Dendritic cell treated with granulocyte-macrophage colony-stimulating factor and Interleukin-4, amounts not matched to agents 40 ng/mL and 50 ng/mL, for 4 days (primary cell): ENCODE data around the gene CTNND2.

Experiments
- H3K27ac Mint-ChIP-seq: one replicate; pipeline ENCODE4 v1.8.0; 2022; ENCODE audit warnings: mild to moderate bottlenecking, mixed read lengths
- H3K27me3 Mint-ChIP-seq: one replicate; pipeline ENCODE4 v1.8.0; 2022; ENCODE audit warnings: mild to moderate bottlenecking, mixed read lengths
- H3K36me3 Mint-ChIP-seq: one replicate; pipeline ENCODE4 v1.8.0; 2022; ENCODE audit warnings: low read depth, mixed read lengths
- H3K4me1 Mint-ChIP-seq: one replicate; pipeline ENCODE4 v1.8.0; 2022; ENCODE audit warnings: low read depth, mixed read lengths
- H3K4me3 Mint-ChIP-seq: one replicate; pipeline ENCODE4 v1.8.0; 2022; ENCODE audit warnings: mild to moderate bottlenecking, moderate library complexity, mixed read lengths
- H3K9me3 Mint-ChIP-seq: one replicate; pipeline ENCODE4 v1.8.0; 2022; ENCODE audit warnings: mixed read lengths
- intact Hi-C: fragments of 100-400 bp; cut with micrococcal nuclease; formaldehyde crosslinking; loops from one replicate; pipeline ENCODE4 v1.15.0; 2022

The CTNND2 gene

DNA sequence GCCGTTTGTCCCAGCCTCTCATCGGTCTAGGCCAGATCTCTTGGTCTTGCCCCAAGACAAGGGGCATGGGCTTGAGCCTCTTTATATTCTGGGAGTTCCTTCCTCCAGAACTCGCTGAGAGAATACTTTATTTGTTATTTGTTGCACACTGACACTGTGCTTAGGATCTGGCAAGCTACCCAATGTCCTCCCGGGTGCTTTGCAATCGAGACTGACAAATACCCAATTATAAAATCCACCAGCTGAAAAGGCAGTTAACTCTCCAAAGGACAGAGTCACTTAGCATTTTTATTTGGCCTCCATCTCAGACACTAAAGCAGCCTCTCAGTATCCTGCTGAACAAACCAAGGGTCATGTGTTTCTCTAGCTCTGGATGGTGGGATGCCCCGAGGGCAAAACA, 643.0 kb downstream of the CTNND2 start:
- intact Hi-C loops = no loop called here
- Mint-ChIP-seq H3K4me1 (no peaks in the 10 kb centered on the region), H3K4me3 (no peak overlapping the region), H3K9me3 (no peaks in the 10 kb centered on the region), H3K27me3 (no peaks in the 10 kb centered on the region), H3K36me3 (no peaks in the 10 kb centered on the region), H3K27ac (no peak overlapping the region)

DNA sequence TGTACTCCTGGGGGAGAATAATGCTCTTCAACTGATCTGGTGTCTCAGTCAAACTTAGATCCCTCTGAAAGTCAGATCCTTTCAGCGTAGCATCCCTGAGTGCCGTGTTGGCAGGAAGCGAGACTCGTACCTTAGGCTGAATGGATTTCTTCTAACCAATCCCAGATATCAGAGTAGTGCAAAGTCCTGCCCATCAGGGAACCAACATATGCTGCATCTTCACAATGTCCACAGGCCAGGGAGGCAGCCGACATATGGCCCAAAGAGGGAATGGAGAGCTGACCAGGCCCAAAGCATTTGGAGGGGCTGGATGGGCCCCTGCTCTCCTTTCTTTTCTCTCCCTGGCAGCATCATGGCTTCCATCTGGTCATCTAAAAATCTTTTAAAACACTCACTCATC, 646.2 kb downstream of the CTNND2 start:
- H3K27me3 Mint-ChIP-seq = no peaks in the 10 kb centered on the region
- no peak overlapping the region for H3K4me3 Mint-ChIP-seq
- intact Hi-C loops = no loop called here
- H3K27ac Mint-ChIP-seq = no peak overlapping the region
- no peaks in the 10 kb centered on the region for H3K9me3 Mint-ChIP-seq
- no peaks in the 10 kb centered on the region for H3K4me1 Mint-ChIP-seq
- no peaks in the 10 kb centered on the region for H3K36me3 Mint-ChIP-seq

DNA sequence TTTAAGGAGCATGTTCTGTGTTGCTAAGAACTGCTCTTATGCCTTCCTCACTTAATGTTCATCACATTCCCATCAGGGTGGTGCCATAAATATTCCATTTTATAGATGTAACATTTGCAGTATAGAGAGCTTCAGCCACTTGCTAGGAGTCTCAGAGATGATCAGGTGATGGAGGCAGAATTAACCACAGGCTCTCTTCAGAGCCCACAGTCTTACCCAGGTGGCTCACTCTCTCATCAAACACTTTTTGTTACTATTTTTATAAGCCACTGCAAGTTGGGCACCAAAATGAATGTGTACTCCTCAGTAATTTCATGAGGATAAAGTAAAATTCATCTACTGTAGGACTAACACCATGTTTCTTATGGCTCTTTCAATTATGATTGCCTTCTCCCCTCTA, 651.7 kb downstream of the CTNND2 start:
- Mint-ChIP-seq H3K4me1 (no peaks in the 10 kb centered on the region), H3K4me3 (no peak overlapping the region)

GRCh38 chr5:11252075-11252474, 652.2 kb downstream of the CTNND2 start:
- no peak overlapping the region for H3K27ac Mint-ChIP-seq
- H3K4me1 Mint-ChIP-seq = no peaks in the 10 kb centered on the region
- no peak overlapping the region for H3K4me3 Mint-ChIP-seq
- no peaks in the 10 kb centered on the region for H3K9me3 Mint-ChIP-seq
- intact Hi-C loops = no loop called here
- H3K27me3 Mint-ChIP-seq = no peaks in the 10 kb centered on the region
- no peaks in the 10 kb centered on the region for H3K36me3 Mint-ChIP-seq

More for the DNA sequence above, 651.7 kb downstream of the CTNND2 start:
- no peaks in the 10 kb centered on the region for H3K9me3 Mint-ChIP-seq
- H3K36me3 Mint-ChIP-seq = no peaks in the 10 kb centered on the region
- no peaks in the 10 kb centered on the region for H3K27me3 Mint-ChIP-seq
- intact Hi-C loops = no loop called here
- no peak overlapping the region for H3K27ac Mint-ChIP-seq

- no peak overlapping the region for H3K27ac Mint-ChIP-seq
- H3K4me3 Mint-ChIP-seq = no peak overlapping the region
- H3K4me1 Mint-ChIP-seq = no peaks in the 10 kb centered on the region
- H3K36me3 Mint-ChIP-seq = no peaks in the 10 kb centered on the region
- H3K27me3 Mint-ChIP-seq = no peaks in the 10 kb centered on the region
- intact Hi-C loops = no loop called here
- H3K9me3 Mint-ChIP-seq = no peaks in the 10 kb centered on the region
These were observed 653.0 kb downstream of the CTNND2 start for GRCh38 chr5:11251247-11251646.

DNA sequence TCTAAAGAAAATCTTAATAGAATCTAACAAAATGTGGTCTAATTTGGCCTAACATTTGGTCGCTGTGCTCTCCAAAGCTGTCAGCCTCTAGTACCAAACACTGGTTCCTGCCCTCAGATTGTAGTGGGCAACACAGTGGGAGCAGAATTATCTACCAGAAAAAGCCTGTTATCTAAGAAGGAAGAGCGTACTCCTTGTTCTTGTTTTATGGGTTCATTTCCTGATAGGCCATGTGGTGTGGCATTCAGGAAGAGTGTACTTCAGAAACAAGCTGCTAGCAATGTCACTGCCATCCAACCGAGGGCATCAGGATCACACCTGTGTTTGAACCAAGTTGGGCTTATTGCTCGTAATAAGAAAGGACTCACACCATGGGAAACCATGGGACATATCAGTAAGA, 655.3 kb downstream of the CTNND2 start:
- H3K27me3 Mint-ChIP-seq = no peaks in the 10 kb centered on the region
- H3K36me3 Mint-ChIP-seq = no peaks in the 10 kb centered on the region
- H3K4me1 Mint-ChIP-seq = no peaks in the 10 kb centered on the region
- no peak overlapping the region for H3K27ac Mint-ChIP-seq
- H3K9me3 Mint-ChIP-seq = no peaks in the 10 kb centered on the region
- intact Hi-C loops = no loop called here
- no peak overlapping the region for H3K4me3 Mint-ChIP-seq

GRCh38 chr5:11247224-11247623, 657.0 kb downstream of the CTNND2 start:
- H3K4me3 Mint-ChIP-seq = no peak overlapping the region
- H3K36me3 Mint-ChIP-seq = no peaks in the 10 kb centered on the region
- no peaks in the 10 kb centered on the region for H3K4me1 Mint-ChIP-seq
- H3K27me3 Mint-ChIP-seq = no peaks in the 10 kb centered on the region
- intact Hi-C loops = no loop called here
- H3K9me3 Mint-ChIP-seq = no peaks in the 10 kb centered on the region
- H3K27ac Mint-ChIP-seq = no peak overlapping the region

DNA sequence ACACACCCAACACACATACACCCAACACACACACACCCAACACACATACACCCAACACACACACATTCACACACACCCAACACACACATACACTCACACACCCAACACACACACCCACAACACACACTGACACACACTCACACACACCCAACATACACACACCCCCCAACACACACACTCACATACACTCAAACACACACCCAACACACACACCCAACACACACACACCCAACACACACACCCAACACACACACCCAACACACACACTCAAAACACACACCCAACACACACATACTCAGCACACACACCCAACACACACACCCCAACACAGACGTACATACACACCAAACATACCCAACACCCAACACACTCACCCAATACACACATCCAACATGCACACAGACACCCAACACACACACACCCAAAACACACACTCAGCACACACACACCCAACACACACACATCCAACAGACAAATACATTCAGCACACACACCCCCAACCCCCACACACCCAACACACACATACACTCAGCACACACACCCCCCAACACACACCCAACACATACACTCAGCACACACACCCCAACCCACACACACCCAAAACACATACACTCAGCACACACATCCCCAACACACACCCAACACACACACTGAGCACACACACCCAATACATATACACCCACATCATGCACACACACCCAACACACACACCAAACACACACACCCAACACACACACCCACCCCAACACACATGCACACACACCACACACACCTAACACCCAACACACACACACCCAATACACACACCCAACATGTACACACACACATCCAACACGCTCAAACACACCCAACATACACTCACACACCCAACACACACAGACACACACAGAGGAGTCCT, 663.7 kb downstream of the CTNND2 start:
- intact Hi-C loops = no loop called here
- no peaks in the 10 kb centered on the region for H3K36me3 Mint-ChIP-seq
- peaks cover 13% of the 10 kb centered on the region for H3K9me3 Mint-ChIP-seq
- H3K4me3 Mint-ChIP-seq = no peak overlapping the region
- no peaks in the 10 kb centered on the region for H3K27me3 Mint-ChIP-seq
- no peaks in the 10 kb centered on the region for H3K4me1 Mint-ChIP-seq
- H3K27ac Mint-ChIP-seq = no peak overlapping the region

DNA sequence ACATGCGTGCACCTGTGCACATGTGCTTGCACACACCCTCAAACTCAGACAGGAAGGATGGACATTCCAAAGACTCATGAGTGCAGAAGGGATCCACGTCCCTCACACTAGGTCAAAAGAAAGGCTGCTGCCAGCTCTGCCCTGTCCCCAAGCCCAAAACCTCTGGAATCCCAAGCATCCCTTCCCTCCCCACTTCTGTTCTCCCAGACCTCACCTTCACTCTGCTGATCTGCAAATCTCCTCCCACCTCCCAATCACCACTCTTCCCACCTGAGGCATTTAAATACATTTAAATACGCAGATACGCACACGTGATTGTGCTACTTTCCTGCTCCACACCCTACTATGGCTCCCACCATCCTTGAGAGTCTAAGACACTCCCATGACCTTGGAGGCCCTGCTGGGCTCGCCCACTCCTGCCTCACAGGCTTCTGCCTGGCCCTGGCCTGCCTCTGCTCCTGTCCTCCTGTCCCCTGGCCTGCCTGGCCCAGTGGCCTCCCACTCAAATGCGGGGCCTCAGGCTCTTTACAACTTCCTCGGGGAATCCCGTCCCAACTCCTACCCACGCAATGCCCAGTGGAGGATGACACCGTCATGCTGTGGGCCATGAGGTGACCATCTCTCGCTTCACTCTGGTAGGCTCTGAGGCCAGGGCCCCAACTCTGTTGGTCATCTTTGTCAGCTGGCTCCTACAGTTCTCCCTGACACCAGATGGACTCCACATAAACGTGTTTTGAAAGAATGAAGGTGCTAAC, 664.8 kb downstream of the CTNND2 start:
- Mint-ChIP-seq H3K27me3 (no peaks in the 10 kb centered on the region), H3K9me3 (peaks cover 13% of the 10 kb centered on the region), H3K4me3 (no peak overlapping the region), H3K27ac (no peak overlapping the region), H3K36me3 (no peaks in the 10 kb centered on the region), H3K4me1 (peaks cover 6% of the 10 kb centered on the region)
- intact Hi-C loops = no loop called here

DNA sequence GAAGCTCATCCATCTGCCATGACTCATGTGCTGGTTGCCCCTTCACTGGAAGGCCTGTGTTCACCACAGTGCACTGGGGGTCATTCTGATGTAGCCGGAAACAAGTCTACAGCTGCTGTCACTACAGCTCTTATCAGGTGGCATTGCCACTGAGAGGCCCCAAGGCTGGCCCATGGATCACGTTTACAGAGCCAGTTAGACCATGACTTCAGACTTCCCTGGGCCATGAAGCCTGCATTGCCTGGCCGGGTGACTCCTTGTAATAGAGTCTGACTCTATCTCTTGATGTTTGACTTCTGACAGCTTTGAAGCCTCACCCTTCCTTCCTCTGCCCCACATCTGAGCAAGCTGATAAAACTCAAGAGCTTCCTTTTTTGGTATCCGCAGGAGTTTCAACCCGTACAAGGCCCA, 669.7 kb downstream of the CTNND2 start:
- intact Hi-C loops = no loop called here
- Mint-ChIP-seq H3K9me3 (peaks cover 27% of the 10 kb centered on the region), H3K4me3 (no peak overlapping the region), H3K4me1 (peaks cover 14% of the 10 kb centered on the region), H3K27ac (no peak overlapping the region), H3K27me3 (no peaks in the 10 kb centered on the region), H3K36me3 (no peaks in the 10 kb centered on the region)

DNA sequence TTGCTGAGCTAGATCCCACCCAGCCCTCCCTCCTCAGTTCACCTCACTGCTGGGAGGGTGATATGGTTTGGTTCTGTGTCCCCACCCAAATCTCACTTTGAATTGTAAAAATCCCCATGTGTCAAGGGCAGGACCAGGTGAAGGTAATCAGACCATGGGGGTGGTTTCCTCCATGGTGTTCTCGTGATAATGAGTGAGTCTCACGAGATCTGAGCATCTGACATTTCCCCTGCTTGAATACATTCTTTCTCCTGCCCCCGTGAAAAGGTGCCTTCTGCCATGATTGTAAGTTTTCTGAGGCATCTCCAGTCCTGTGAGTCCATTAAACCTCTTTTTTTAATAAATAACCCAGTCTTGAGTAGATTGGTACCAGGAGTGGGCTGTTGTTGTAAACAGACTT, 673.4 kb downstream of the CTNND2 start:
- peaks cover 14% of the 10 kb centered on the region for H3K4me1 Mint-ChIP-seq
- intact Hi-C loops = no loop called here
- peaks cover 27% of the 10 kb centered on the region for H3K9me3 Mint-ChIP-seq
- H3K27me3 Mint-ChIP-seq = no peaks in the 10 kb centered on the region
- no peak overlapping the region for H3K4me3 Mint-ChIP-seq
- H3K36me3 Mint-ChIP-seq = no peaks in the 10 kb centered on the region
- no peak overlapping the region for H3K27ac Mint-ChIP-seq

GRCh38 chr5:11227064-11227463, 677.2 kb downstream of the CTNND2 start:
- Mint-ChIP-seq H3K9me3 (peaks cover 19% of the 10 kb centered on the region), H3K4me3 (no peak overlapping the region), H3K27me3 (no peaks in the 10 kb centered on the region), H3K27ac (no peak overlapping the region), H3K4me1 (no peaks in the 10 kb centered on the region), H3K36me3 (no peaks in the 10 kb centered on the region)
- intact Hi-C loops = no loop called here

GRCh38 chr5:11224436-11225187, 679.6 kb downstream of the CTNND2 start:
- Mint-ChIP-seq H3K36me3 (no peaks in the 10 kb centered on the region), H3K27ac (no peak overlapping the region), H3K9me3 (no peaks in the 10 kb centered on the region), H3K4me1 (no peaks in the 10 kb centered on the region), H3K27me3 (no peaks in the 10 kb centered on the region), H3K4me3 (no peak overlapping the region)
- intact Hi-C loops = no loop called here

- intact Hi-C loops = no loop called here
- no peaks in the 10 kb centered on the region for H3K9me3 Mint-ChIP-seq
- H3K4me3 Mint-ChIP-seq = no peak overlapping the region
- no peaks in the 10 kb centered on the region for H3K27me3 Mint-ChIP-seq
- H3K36me3 Mint-ChIP-seq = no peaks in the 10 kb centered on the region
- no peaks in the 10 kb centered on the region for H3K4me1 Mint-ChIP-seq
- H3K27ac Mint-ChIP-seq = no peak overlapping the region
These were observed 682.1 kb downstream of the CTNND2 start for GRCh38 chr5:11222169-11222568.
